ENCODE measurements around the gene NAALADL2. TPM values are rescaled to one million over a fixed set of nuclear protein-coding genes. Genes with fewer than 3 reads are reported as not detected.
"Not testable (repeated sequence)": the region's sequence is repeated elsewhere in the genome, so short reads cannot be mapped to it uniquely, and the experiment has no call there.

Gene NAALADL2
- total RNA-seq, 1 experiment from 2014 or later: 1.5 TPM

DNA sequence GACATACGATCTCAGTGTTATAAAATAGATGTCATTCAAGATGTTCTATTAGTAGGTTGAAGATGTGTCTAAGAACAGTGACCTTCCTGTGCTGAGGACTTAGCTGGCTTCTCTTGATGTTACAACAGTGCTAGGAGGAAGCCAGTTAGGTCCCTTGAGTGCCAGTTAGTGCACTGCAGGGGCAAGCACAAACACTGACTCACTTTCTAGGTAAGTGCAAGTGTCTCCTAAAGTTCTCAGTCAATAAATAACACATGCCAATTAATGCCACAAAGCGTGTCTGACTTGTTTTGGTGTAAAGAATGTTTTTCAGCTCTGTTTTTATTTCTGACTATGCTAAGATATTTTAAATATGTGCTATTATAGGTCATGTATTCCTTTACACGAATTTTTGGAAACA lies 211.8 kb downstream of the NAALADL2 start:
- DNase-seq (ENCODE audit: low spot score): no peak

DNA sequence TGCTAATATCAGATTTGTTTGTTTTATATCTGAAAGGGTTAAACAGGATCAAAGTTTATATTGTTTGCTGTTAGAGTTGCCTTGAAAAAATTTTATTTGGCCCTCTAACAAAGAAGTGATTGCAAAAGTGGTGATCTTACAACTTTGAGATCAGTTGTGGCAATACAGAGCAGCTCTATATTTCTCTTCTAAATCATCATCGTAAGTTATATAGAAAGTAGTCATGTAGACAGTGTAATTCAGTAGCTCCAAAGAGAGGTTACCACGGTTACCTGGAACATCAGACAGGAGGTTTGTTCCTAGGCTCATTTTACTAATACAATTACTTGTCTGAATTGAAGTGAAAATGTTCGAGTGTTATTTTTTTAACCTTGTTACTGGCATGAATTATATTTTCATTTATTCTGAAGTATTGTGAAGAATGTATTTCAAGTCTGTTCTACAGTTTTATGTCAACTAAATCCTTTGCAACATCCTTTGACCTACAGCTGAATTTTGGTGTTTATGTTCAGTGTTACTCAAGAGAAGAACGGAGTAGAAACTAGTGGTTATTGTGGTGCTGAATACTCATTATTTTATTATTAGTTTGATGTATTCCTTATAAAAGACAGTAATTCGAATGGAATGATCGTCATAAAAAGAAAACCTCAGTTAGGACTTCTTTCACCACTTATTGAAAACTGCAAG lies 214.2 kb downstream of the NAALADL2 start:
- DNase-seq (ENCODE audit: low spot score): no peak

DNA sequence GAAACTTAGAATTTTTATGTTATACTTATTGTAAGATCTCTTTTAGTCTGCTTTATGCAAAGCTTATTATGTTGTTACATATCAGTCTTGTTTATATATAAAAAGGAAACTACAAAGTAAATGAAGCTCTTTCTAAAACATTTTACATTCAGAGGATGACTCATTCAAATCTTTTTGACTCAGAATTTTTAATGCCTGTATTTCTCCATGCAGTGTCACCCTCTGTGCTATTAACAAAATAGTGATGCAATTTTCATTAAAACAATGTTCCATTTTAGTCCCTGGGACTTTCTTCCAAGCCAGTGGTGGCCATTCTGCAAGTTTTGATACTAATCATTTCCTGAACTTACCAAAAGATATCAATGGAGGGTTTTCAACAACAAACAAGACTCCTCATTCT lies 216.1 kb downstream of the NAALADL2 start:
- DNase-seq (ENCODE audit: low spot score): peak; percentile 9

DNA sequence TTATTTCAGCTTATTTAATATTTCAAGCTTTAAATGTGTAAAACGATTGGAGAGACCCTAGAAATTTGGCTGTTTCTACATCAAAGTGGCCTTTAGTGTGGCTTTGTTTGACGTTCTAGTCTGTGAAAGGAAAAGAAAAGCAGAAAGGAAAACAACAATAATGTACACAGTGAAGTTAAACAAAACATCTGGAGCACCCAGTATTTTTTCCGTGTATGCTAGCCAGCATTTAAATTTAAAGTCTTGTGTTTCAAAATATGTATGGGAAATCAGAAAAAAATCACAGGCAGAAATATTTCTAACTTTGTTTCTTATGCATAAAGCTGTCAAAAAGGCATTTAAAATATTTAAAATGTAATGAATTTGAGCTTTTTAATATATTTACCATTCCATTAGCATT lies 218.1 kb downstream of the NAALADL2 start:
- no peak for DNase-seq (ENCODE audit: low spot score)

DNA sequence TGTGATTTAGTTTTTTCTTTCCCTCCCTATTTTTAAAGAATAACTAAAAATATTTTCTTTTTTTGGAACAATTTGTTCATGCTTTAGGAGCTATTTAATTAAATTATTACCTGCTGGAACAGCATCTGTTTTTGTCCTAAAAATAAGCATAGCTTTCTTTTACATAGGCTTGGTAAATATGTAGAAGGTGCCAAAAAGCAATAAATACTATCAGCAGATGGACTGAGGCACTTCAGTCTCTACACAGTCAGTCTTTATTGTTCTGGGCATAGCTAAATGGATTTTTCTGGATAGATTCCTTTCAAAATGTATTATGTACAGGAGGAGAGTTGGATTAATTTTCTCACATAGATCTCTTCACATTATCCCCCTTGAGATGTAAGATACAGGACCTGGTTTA lies 223.5 kb downstream of the NAALADL2 start:
- DNase-seq (ENCODE audit: low spot score): no peak

DNA sequence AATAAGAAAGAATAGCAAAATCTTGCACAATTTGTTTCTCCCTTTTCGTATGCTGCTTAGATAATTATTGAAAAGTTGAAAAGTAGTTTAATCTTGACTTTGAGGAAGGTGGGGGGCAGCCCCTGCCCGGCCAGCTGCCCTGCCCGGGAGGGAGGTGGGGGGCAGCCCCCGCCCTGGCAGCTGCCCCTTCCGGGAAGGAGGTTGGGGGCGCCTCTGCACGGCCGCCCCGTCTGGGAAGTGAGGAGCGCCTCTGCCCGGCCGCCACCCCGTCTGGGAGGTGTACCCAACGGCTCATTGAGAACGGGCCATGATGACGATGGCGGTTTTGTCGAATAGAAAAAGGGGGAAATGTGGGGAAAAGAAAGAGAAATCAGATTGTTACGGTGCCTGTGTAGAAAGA lies 228.0 kb downstream of the NAALADL2 start:
- not testable (repeated sequence) for DNase-seq (ENCODE audit: low spot score)

DNA sequence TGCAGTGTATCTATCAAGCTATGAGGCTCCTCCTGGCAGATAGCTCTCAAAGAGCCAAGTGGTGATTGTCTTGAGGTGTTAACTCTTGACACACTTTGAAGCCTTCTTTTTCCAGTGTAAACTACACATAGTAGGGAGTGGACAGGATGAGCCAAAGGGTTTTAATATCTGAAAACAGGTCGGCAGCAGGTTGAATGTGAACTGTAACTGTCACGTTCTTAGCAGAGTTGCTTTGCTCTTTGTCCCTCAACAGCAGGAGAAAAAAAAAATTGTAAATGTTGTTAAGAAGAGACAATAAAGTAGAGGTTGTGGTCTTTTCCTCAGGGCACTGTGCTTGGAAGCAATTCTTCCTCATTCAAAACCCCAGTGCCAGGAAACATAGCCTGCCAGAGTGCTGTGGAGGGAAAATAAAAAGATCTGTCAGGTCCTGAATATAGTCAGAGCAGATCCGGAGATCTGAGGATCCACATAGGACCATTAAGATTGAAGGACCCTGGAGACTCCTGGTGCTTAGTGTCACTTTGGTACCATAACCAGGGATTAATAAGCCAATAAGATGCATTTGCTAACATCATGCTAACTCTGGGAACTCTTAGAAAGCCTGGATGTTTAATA lies 229.7 kb downstream of the NAALADL2 start:
- DNase-seq (ENCODE audit: low spot score): no peak

DNA sequence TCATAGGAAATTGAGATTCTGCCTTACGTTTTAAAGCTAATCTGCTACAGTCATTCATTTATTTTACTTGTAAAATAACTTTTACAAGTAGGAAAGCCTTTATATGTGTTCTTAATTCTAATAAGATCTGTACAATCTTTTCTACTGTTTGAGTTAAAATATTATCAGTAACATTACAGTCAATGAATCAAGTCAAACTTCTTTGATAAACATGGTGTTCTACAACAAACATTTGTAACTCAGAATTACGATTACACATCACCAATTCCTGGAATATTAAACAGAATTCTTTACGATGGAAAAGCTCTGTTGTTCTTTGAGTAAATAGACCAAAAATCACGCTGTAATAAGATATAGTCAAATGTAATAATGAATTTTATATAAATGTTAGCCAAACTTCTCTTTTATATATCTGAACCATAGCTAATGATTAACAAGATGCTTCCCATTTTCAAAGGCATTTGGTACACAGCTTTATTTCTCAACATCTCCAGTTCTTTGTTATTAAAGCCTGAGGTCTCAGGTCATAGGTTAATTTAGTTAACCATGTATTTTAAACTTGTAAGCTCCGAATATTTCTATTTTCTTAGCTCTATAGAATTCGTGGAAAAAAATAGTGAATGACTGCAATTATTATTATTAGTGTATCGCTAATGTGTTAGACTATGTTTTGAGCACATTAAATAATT lies 232.4 kb downstream of the NAALADL2 start:
- no peak for DNase-seq (ENCODE audit: low spot score)

DNA sequence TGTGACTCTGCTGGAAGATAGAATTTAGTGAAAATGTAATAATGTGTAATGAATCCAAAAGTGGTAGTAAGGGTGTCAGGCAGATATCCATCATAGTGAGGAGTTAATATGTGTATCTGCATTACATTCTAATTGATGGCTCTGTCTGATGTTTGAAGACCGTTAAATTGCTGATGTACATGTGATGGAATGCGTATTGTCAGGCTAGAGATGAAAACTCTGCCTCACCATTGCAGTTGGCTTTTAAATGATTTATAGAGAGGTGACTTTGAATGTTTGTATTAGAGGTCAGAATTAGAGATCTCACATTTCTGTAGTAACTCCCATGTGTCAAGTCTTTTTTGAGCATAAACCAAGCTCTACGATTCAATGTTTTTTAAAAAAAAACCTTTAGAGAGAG lies 234.6 kb downstream of the NAALADL2 start:
- DNase-seq (ENCODE audit: low spot score): no peak

DNA sequence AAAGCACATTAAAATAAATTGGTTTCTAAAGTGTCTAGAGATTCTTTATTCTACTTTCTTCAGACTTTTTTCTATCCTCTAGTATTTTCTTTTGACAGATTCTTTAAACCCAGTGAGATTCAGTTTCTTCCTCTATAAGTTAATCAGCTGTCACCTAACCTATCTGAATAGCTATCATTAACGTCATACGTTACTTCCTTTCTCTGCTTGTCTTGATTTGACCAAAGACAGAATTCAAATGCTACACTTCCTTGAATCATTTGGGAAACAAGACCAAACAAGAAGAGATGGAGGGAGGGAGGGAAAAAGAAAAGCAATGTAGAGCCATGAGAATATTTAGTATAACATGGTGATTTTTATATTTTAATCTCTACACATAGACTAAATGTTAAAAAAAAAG lies 235.2 kb downstream of the NAALADL2 start:
- DNase-seq (ENCODE audit: low spot score): no peak

DNA sequence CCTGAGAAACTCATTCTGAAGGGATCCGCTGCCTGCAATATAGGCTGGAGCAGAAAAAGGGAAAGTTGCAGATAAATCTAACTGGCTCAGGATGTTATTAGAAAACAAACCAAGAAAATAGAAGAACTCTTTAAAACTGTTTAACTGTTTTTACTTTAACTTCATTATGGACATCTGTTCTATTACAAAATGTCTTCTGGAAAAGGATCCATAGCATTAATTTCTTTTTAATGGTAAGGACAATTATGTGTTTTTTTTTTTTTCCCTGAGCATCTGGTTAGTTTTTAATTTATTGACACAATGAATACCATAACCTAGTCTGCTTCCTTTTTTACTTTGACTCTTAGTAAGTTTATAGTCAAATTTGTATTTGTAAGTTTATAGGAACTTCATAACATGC lies 239.5 kb downstream of the NAALADL2 start:
- no peak for DNase-seq (ENCODE audit: low spot score)

DNA sequence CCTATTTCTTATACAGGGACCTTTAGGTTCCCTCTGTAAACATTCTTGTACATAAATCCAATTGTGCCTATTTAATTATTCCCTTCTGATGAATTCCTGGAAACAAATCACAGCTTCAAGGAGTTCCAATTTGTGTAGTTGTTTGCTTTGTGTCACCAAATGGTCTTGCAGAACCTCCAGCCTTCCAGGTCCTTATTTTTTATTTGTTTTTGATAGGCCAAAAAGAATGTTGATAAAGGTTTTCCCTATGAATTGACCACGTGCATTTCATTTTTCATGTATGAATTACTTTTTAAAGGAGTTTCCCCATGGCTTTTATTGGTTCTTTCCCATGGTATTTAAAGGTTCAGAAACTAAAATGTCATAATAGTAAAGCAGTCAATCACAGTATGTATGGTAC lies 243.0 kb downstream of the NAALADL2 start:
- no peak for DNase-seq (ENCODE audit: low spot score)

DNA sequence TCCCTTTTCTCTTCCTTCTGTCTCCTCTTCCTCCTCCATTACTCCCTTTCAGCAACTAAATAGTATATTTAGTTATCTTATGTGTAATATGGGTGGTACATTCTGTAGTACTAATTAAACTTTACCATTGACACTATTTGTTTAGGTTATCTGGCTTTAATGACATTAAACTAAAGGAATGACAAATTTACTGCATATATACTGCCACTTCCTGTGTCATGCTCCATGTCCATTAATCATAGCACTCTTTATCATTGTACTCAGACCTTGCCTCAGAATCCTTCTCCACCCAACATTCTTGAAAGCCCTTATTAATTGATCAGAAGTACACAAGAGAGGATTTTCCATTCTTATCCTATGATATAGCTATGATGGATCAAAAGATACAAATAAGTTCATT lies 244.2 kb downstream of the NAALADL2 start:
- DNase-seq (ENCODE audit: low spot score): no peak

DNA sequence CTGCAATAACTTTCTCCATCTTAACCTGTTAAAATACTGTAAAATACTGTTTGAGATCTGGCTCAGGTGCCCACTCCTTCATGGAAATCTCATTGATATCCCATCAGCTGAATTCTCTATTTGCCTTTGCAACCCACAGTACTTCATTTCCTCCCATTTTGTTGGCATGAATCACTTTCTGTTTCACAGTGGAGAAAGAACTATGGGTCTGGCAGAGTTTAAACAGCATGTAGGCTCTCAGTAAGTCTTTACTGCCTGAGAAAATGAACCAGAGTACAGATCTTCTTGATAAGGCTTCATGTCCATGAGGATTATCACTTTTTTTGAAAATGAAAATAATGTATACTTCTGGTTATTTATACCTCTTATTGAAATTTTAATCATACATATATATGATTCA lies 245.9 kb downstream of the NAALADL2 start:
- no peak for DNase-seq (ENCODE audit: low spot score)

DNA sequence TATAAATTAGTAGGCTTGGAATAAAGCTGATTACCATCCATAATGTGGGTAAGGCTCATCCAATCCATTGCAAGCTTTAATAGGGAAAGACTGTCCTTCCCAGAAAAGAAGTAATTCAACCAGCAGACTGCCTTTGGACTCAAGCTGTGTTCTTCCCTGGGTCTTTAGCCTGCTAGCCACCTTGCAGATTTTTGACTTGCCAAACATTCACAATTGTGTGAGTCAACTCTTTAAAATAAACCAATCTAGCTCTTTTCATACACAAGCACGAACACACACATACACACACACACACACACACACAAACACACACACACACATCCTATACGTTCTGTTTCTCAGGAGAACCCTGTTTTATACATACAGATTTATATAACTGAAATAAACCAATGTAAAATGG lies 248.1 kb downstream of the NAALADL2 start:
- no peak for DNase-seq (ENCODE audit: low spot score)

DNA sequence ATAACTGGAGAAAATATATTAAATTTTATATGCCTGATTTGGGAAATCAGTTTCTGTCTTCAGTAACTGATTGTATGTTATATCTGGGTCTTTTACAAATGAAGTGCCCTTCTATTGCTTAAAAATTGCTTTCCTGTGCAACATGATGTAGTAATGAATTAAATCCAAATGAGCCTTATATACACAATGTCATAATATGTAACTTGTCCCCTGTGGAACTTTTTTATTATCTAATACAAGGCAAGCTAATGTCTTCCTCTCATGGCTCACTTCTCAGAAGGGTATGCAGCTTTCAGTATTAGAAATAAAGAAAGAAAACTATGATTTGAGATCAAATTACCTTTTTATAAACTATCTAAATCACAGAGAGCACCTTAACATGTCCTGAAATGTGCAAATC lies 248.9 kb downstream of the NAALADL2 start:
- no peak for DNase-seq (ENCODE audit: low spot score)

DNA sequence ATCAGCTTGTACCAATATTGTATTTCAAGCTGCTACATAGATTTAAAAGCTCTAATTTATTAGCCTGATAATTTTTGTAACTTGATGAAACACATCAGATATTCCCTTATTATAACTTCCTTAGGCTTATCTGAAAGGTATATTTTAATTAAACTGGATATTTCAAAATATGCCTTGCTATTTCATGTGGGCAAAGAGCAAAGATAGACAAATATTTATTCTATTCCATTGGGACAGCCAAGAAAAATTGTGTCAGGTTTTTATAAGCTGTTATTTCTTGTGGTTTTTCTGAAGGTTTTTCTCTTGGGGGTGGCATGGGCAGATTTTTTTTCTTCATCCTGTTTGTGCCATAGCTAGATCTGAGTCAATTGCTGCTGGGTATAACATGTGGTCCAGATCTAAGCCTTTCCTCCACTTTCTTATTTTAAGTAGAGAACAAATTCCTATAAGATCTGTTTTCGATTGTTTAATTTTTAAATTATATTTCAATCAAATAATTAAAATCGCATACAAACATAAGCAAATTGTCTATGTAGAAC lies 249.5 kb downstream of the NAALADL2 start:
- no peak for DNase-seq (ENCODE audit: low spot score)

DNA sequence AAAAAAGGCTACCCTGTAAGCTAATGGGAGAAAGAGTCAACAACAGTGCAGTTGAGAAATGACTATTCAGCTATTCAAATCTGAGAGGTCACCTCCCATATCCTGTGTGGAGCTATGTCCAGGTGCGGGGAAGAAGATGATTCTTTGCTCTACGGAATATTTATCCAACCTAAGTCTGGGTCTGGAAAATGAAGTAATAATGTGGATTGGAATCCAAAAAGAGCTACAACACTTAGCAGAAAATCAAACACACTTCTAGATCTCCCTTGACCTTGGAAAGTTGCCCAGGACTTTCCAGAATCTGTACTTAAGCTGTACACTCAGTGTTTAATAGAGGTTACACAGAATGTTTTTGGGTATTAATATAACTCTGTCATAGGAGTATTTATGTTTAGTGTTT lies 251.9 kb downstream of the NAALADL2 start:
- no peak for DNase-seq (ENCODE audit: low spot score)

DNA sequence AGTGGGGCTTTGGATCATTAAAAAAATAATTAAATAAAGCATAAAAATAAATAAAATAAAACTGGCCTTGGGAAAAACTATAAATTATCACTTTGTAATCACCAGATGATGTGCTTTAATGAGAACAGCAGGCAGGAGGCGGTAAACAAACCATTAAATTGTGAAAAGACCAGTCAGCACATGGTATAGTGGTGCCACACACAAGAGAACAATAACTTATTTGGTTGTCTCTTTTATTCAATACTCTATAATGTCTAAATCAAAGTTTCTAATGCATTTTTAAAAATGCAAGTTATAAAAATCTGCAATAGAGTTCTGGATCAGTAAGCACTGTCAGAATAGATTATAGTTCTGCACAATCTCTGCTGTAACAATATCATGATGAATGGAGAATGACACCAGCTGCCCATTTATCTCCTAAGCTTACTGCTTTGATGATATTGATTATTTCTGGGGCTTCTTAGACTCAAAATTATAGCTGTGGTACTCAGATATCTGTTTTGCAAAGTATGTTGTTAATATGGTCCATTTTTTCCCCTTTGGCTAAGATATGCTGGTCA lies 259.3 kb downstream of the NAALADL2 start:
- DNase-seq (ENCODE audit: low spot score): no peak

DNA sequence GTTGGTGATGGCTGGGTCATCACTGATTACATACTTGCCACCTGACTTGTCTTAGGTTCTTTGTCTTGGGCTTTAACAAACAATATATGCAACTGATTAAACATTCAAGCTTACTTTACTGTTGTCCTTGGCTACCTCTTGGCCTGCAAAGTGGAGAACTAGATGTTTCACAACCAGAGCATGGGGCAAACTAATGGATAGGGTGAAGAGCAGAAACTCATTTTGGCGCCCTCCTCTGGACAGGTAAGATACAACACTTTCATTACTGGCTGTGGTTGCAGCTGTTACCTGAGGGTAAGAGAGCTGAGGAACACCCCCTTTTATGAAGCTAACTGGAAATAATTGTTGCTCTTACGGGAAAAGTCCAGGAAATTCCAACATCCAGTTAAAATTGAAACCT lies 262.1 kb downstream of the NAALADL2 start:
- DNase-seq (ENCODE audit: low spot score): peak; percentile 18

DNA sequence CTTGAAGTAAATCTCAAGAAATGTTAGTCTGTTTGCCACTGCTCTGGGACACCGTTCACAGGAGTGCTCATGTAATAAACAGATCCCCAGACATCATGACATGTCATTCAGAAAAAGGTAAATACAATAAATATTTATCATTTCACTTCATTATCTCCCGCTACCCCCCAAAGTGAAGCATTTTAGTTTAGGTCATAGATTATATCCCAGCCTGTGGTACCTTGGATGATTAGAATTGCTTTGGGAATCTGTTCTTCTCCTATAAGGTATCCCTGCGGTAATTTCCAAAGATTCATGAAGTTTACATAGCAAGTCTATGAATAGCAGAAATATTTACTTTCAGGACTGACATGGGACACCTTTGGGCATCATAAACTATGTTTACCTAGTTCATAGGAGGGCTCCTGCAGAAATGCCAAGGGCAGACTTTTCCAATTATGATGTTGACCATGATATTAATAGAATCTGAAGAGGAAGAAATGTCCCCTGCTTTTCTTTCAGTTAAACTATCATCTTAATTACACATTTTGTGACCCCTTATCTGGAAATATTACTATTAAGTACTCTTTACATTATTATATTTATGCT lies 268.0 kb downstream of the NAALADL2 start:
- no peak for DNase-seq (ENCODE audit: low spot score)

DNA sequence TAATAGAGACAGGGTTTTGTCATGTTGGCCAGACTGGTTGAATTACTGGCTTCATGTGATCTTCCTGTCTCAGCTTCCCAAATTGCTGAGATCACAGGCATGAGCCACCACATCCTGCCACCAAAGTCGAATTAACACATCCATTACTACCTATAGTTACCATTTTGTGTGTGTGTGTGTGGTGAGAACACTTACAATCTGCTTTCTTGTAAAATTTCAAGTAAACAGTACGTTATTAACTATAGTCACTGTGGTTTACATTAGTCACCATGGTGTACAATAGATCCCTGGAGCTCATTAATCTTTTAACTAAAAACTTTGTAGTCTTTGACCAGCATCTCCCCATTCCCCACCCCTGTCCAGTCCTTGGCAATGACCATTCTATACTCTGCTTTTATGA lies 270.0 kb downstream of the NAALADL2 start:
- DNase-seq (ENCODE audit: low spot score): peak; percentile 35
